ELR (cell line): ENCODE data around the gene SMDT1.
"Not testable (repeated sequence)": the region's sequence is repeated elsewhere in the genome, so short reads cannot be mapped to it uniquely, and the experiment has no call there.

Experiments used
- DNase-seq: peaks from one replicate; pipeline ENCODE4 v3.0.0-alpha.2; 2015; ENCODE audit warnings: low read depth

The SMDT1 gene

GRCh38 chr22:42111798-42112197, 32.3 kb downstream of the SMDT1 start:
- peak; percentile 30 for DNase-seq

- peak; percentile 33 for DNase-seq
These were observed 33.3 kb downstream of the SMDT1 start for GRCh38 chr22:42112793-42113192.

DNA sequence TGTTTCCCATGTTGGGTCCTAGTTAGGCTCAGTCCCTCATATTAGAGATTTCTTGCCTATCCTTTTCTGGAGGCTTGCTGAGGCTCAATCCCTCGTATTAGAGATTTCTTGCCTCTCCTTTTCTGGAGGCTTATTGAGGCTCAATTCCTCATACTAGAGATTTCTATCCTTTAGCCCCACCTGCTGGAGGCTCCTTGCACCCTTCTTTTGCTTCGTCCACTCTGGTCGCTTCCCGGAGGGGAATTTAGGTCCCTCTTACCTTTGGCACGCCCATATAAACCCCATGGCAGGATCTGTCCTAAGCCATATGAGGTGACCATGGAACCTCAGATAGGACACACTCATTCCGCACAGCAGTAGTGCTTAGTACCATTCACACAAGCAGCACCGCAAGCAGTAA, 35.2 kb downstream of the SMDT1 start:
- DNase-seq: peak; percentile 60

- not testable (repeated sequence) for DNase-seq
These were observed 35.9 kb downstream of the SMDT1 start for GRCh38 chr22:42115420-42115830.

GRCh38 chr22:42116848-42117424, 37.4 kb downstream of the SMDT1 start:
- no peak for DNase-seq

DNA sequence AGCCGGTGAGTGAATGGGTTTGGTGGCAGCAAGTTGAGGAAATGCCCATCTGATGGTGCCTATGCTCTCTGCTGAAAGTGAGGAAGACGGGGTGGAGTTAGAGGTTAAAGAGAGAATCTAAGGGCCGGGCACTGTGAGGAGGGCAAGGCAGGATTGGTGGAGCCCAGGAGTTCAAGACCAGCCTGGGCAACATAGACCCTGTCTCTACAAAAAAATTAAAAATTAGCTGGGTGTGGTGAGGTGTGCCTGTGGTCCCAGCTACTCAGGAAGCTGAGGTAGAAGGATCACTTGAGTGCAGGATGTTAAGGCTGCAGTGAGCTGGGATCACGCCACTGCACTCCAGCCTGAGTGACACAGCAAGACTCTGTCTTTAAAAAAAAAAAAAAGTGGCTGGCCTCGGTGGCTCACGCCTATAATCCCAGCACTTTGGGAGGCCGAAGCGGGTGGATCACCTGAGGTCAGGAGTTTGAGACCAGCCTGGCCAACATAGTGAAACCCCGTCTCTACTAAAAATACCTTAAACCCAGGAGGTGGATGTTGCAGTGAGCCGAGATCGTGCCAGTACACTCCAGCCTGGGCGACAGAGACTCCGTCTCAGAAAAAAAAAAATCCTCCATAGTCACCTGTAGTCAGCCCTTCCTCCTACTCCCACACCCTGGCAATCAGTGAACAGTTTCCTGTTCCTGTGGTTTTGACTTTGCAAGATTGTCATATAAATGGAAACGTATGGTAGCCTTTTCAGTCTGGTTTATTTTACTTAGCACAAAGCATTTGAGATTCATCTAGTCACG, 40.9 kb downstream of the SMDT1 start:
- not testable (repeated sequence) for DNase-seq

DNA sequence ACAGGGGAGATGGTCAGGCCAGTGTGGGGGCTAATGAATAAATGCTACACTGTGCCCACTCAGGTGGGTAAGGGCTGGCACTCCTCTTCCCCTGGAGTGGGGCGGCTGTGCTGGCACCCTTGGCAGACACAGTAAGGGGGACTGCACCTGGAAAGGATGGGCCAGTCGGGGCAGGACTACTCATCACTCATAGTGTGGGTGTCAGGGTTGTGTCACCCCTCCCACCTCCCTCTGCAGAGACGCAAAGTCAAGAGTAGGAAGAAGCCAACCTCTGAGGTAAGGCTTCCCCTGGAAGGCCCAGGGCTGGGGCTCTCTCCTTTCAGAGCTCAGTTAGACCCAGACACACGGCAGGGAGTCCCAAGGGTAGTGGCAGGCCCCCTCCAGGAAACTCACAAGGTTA, 44.0 kb downstream of the SMDT1 start:
- DNase-seq: not testable (repeated sequence)

GRCh38 chr22:42127606-42128005, 48.1 kb downstream of the SMDT1 start:
- DNase-seq: no peak

DNA sequence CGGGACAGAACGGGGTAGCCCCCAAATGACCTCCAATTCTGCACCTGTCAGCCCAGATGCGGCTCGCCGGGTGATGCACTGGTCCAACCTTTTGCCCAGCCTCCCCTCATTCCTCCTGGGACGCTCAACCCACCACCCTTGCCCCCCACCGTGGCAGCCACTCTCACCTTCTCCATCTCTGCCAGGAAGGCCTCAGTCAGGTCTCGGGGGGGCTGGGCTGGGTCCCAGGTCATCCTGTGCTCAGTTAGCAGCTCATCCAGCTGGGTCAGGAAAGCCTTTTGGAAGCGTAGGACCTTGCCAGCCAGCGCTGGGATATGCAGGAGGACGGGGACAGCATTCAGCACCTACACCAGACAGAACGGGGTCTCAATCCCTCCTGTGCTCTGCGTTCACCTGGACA, 48.5 kb downstream of the SMDT1 start:
- DNase-seq: not testable (repeated sequence)

- not testable (repeated sequence) for DNase-seq
These were observed 49.5 kb downstream of the SMDT1 start for GRCh38 chr22:42128776-42129694.

- not testable (repeated sequence) for DNase-seq
These were observed 50.7 kb downstream of the SMDT1 start for GRCh38 chr22:42130182-42130581.

GRCh38 chr22:42130639-42131431, 51.3 kb downstream of the SMDT1 start, which contains the start of gene CYP2D6:
Gene CYP2D6, minus strand, starts transcription at chr22:42130810. Its CDS starts 19 bp downstream, at chr22:42130791.
- not testable (repeated sequence) for DNase-seq

DNA sequence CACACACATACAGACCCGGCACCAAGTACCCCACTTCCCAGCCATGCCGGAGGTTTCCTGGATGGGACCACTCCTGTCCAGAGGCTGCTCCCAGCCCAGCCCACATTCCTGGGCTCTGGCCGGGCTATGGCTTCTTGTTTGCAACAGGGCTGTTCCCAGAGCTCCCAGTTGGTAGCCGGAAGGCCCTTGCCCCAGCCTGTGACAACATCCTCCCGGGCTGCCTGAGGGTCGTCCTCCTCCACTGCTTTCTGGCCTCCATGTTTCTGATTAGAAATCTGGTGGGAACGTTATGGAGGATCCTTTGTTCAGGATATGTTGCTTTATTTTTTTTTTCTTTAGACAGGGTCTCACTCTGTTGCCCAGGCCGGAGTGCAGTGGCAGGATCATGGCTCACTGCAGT, 52.1 kb downstream of the SMDT1 start:
- no peak for DNase-seq

GRCh38 chr22:42132457-42132856, 53.0 kb downstream of the SMDT1 start:
- DNase-seq: peak; percentile 15
